Endothelial cell of umbilical vein (primary cell): ENCODE measurements around the gene KMT5B. TPM values are rescaled to one million over a fixed set of nuclear protein-coding genes. Genes with fewer than 3 reads are reported as not detected.

ENCODE experiments used
- BruUV-seq: library from RNA; stranded (reverse); fragments of 400-500 nt; replicated peaks from 2 replicates; lab custom pipeline; 2021; lab: Mats Ljungman, UMichigan
- CTCF ChIA-PET: fragments of 300-600, 350-600 bp; sonication (Branson Sonifier 250); formaldehyde crosslinking; loops from one replicate; lab custom pipeline; 2021; ENCODE audit warnings: antibody characterized with exemption, inconsistent platforms; lab: Charles Lee
- POLR2A ChIA-PET: fragments of 300-600, 350-600 bp; sonication (Branson Sonifier 250); formaldehyde crosslinking; loops from one replicate; lab custom pipeline; 2021; ENCODE audit warnings: antibody characterized with exemption, inconsistent platforms; lab: Charles Lee
- DNase-seq: peaks from one replicate; pipeline ENCODE4 v3.0.0-alpha.2; 2011; ENCODE audit warnings: low read depth, low spot score
- FAIRE-seq: peaks from 2 replicates; lab custom pipeline; 2011; peaks lifted over from hg19 to GRCh38; lab: Jason Lieb, UNC
- H2AFZ ChIP-seq: 2 replicates; pipeline ENCODE4 v1.6.0; 2012; ENCODE audit warnings: low read depth, low read length, control low read depth, inconsistent platforms
- H3K27ac ChIP-seq: 2 replicates; pipeline ENCODE4 v1.5.1; 2011; ENCODE audit warnings: low read depth, mild to moderate bottlenecking, control low read depth, low read length, moderate library complexity; ENCODE audit not compliant: insufficient read depth
- H3K27me3 ChIP-seq, 2 experiments: 2 replicates each; pipeline versions ENCODE4 v1.6.0 to v1.6.1; 2011; ENCODE audit warnings: low read length in 2 of 2, mixed read lengths in 1 of 2; ENCODE audit not compliant: control insufficient read depth in 2 of 2, insufficient read depth in 2 of 2
- H3K36me3 ChIP-seq, 2 experiments: 2 replicates in 1 of 2; 3 replicates in 1 of 2; pipeline ENCODE4 v1.5.1; 2011; ENCODE audit warnings: low read length in 2 of 2, mild to moderate bottlenecking in 1 of 2, moderate library complexity in 1 of 2; ENCODE audit not compliant: control insufficient read depth in 2 of 2, insufficient read depth in 2 of 2; ENCODE audit errors: extremely low read depth in 1 of 2
- H3K4me1 ChIP-seq: 3 replicates; pipeline ENCODE4 v1.5.1; 2011; ENCODE audit warnings: mild to moderate bottlenecking, low read length; ENCODE audit not compliant: control insufficient read depth, insufficient read depth; ENCODE audit errors: extremely low read depth
- H3K4me2 ChIP-seq: 2 replicates; pipeline ENCODE4 v1.6.1; 2011; ENCODE audit warnings: low read length, control low read depth, mixed read lengths; ENCODE audit not compliant: insufficient read depth
- H3K4me3 ChIP-seq, 3 experiments: fragments of 200-600 bp in 1 of 3; sonication (generic), shearing (Covaris generic) in 1 of 3; replicated peaks in 1 of 3; 2 replicates each; pipeline ENCODE4 v1.5.1; 2011 to 2016; ENCODE audit warnings: control low read depth in 3 of 3, low read length in 3 of 3, mild to moderate bottlenecking in 2 of 3, inconsistent platforms in 1 of 3, low read depth in 1 of 3, moderate library complexity in 1 of 3; ENCODE audit not compliant: insufficient read depth in 1 of 3
- H3K79me2 ChIP-seq: 2 replicates; pipeline ENCODE4 v1.6.0; 2012; ENCODE audit warnings: low read length, inconsistent platforms; ENCODE audit not compliant: control insufficient read depth, insufficient read depth
- H3K9ac ChIP-seq: replicated peaks from 2 replicates; pipeline ENCODE3; 2011; ENCODE audit warnings: low read length, control low read depth; ENCODE audit not compliant: insufficient read depth; ENCODE audit errors: extremely low read depth
- H3K9me1 ChIP-seq: replicated peaks from 3 replicates; pipeline ENCODE4 v1.6.0; 2011; ENCODE audit warnings: mild to moderate bottlenecking, low read length; ENCODE audit not compliant: control insufficient read depth, insufficient read depth; ENCODE audit errors: extremely low read depth
- H3K9me3 ChIP-seq: replicated peaks from 2 replicates; pipeline ENCODE4 v1.5.1; 2012; ENCODE audit warnings: low read length, inconsistent platforms; ENCODE audit not compliant: control insufficient read depth, insufficient read depth
- H4K20me1 ChIP-seq: replicated peaks from 2 replicates; pipeline ENCODE3; 2011; ENCODE audit warnings: mild to moderate bottlenecking, low read length; ENCODE audit not compliant: control insufficient read depth, insufficient read depth; ENCODE audit errors: extremely low read depth
- CTCF ChIP-seq, 2 donors: IDR thresholded peaks; 1 replicate in 1 of 2; 2 replicates in 1 of 2; pipeline ENCODE4 v1.5.1; 2011; ENCODE audit warnings: low read length in 2 of 2, mild to moderate bottlenecking in 2 of 2, moderate library complexity in 2 of 2, control low read depth in 1 of 2, inconsistent platforms in 1 of 2, low read depth in 1 of 2; ENCODE audit not compliant: insufficient read depth in 1 of 2; ENCODE audit errors: extremely low read depth in 1 of 2
- EZH2 ChIP-seq: IDR thresholded peaks from 2 replicates; pipeline ENCODE4 v1.6.1; 2012; ENCODE audit warnings: borderline replicate concordance, low read depth, mild to moderate bottlenecking, moderate library complexity, low read length, inconsistent platforms; ENCODE audit not compliant: severe bottlenecking
- FOS ChIP-seq: IDR thresholded peaks from 2 replicates; pipeline ENCODE4 v1.6.1; 2011; ENCODE audit warnings: mild to moderate bottlenecking, low read length, moderate library complexity, borderline replicate concordance; ENCODE audit not compliant: insufficient read depth
- GATA2 ChIP-seq: IDR thresholded peaks from 2 replicates; pipeline ENCODE4 v1.7.0; 2011; ENCODE audit warnings: low read depth, mild to moderate bottlenecking, moderate library complexity, mixed read lengths, low read length; ENCODE audit not compliant: insufficient read length, insufficient read depth
- MAX ChIP-seq: IDR thresholded peaks from 2 replicates; pipeline ENCODE4 v1.6.1; 2011; ENCODE audit not compliant: insufficient read depth, insufficient read length
- MYC ChIP-seq: IDR thresholded peaks from one replicate; pipeline ENCODE4 v1.6.1; 2011; ENCODE audit warnings: mild to moderate bottlenecking, low read depth, low read length
- dilution Hi-C: fragments of 300-500 bp; cut with MboI; formaldehyde crosslinking; loops from one replicate; pipeline ENCODE4 v1.15.0; 2019; ENCODE audit warnings: low sequenced_read_pairs; ENCODE audit not compliant: extremely low pct_ligation_motif_present
- intact Hi-C: fragments of 100-400 bp; cut with micrococcal nuclease; formaldehyde crosslinking; loops from one replicate; pipeline ENCODE4 v1.10.0; 2022
- polyA plus RNA-seq, 4 experiments: library from polyadenylated mRNA; depleted of rRNA in 3 of 4; stranded (reverse) in 3 of 4; unstranded in 1 of 4; fragments of >200 nt; gene quantifications; 2 replicates each; pipeline versions ENCODE4 v1.2.1 to v1.2.3, GENCODE V29; 2011 to 2012; ENCODE audit warnings: missing spikeins in 1 of 4
- total RNA-seq: library from RNA; stranded (reverse); gene quantifications from 2 replicates; pipeline ENCODE4 v1.2.3, GENCODE V29; 2021

KMT5B gene
- total and polyA plus RNA-seq, 2 donors (not counting 3 experiments of a cell fraction or from before 2014, with no cell fraction given), result 10.1 to 36.3 TPM

GRCh38 chr11:68142441-68143309, 70.4 kb downstream of the KMT5B start:
- TF ChIP-seq GATA2, result no peak
- TF ChIP-seq CTCF (IDR thresholded peaks at IDR 0.05; ENCODE audit: extremely low read depth in 1 of 2, insufficient read depth in 1 of 2, low read depth in 1 of 2, low read length in 2 of 2), result no peak
- no peak for TF ChIP-seq MAX
- TF ChIP-seq FOS, result no peak
- no peak for TF ChIP-seq MYC
- TF ChIP-seq EZH2, result no peak

More at GRCh38 chr11:68142441-68143309, 70.4 kb downstream of the KMT5B start:
- FAIRE-seq (no peak), DNase-seq (no peak)
- POLR2A ChIA-PET, result no interaction called here
- Histone ChIP-seq H3K27me3 (no peaks in the 10 kb centered on the region), H3K9me3 (no peaks in the 10 kb centered on the region), H3K4me2 (no peak overlapping the region), H3K9ac (no peak overlapping the region), H3K79me2 (no peaks in the 10 kb centered on the region), H3K4me3 (no peak overlapping the region), H3K36me3 (no peaks in the 10 kb centered on the region), H3K27ac (no peak overlapping the region), H2AFZ (no peak overlapping the region), H3K9me1 (no peaks in the 10 kb centered on the region), H3K4me1 (peaks cover 10% of the 10 kb centered on the region), H4K20me1 (no peaks in the 10 kb centered on the region)
- no TSS peak for BruUV-seq
- intact Hi-C loops, result no loop called here
- CTCF ChIA-PET, result interaction anchor here (1.2 to 1.3 kb wide), 2 partner anchors 14 to 17 kb away, joined by 3 read pairs; no protein-coding TSS in a partner anchor
- dilution Hi-C loops, result no loop called here
